GM23338 (cell line): ENCODE data around the gene ESPL1. TPM values are rescaled to one million over a fixed set of nuclear protein-coding genes. Genes with fewer than 3 reads are reported as not detected.

Experiments used
- ATAC-seq: fragments of 200-7000 bp; cut with Tn5 transposase; 3 replicates; pipeline ENCODE4 v1.9.1; 2020
- DNase-seq: peaks from one replicate; pipeline ENCODE4 v3.0.0-alpha.2; 2015; ENCODE audit warnings: low spot score
- H2AFZ ChIP-seq: fragments of 200-600 bp; sonication (generic); 2 replicates; pipeline ENCODE4 v1.8.0; 2016; ENCODE audit warnings: antibody characterized with exemption, mild to moderate bottlenecking, moderate library complexity
- H3F3A ChIP-seq: fragments of 200-600 bp; sonication (generic); replicated peaks from 2 replicates; pipeline ENCODE4 v1.8.0; 2017; ENCODE audit warnings: antibody characterized with exemption, mixed run types, low read depth
- H3K27ac ChIP-seq: fragments of 200-600 bp; sonication (generic); 2 replicates; pipeline ENCODE4 v1.6.1; 2016; ENCODE audit warnings: low read depth
- H3K27me3 ChIP-seq: fragments of 200-600 bp; sonication (generic); 2 replicates; pipeline ENCODE4 v1.8.0; 2016; ENCODE audit warnings: mild to moderate bottlenecking, mixed run types, moderate library complexity; ENCODE audit not compliant: insufficient read depth
- H3K36me3 ChIP-seq: fragments of 200-600 bp; sonication (generic); 2 replicates; pipeline ENCODE4 v1.8.0; 2016; ENCODE audit warnings: mild to moderate bottlenecking; ENCODE audit not compliant: insufficient read depth
- H3K4me1 ChIP-seq: fragments of 200-600 bp; sonication (generic); 2 replicates; pipeline ENCODE4 v1.8.0; 2016; ENCODE audit warnings: mild to moderate bottlenecking, moderate library complexity; ENCODE audit not compliant: insufficient read depth
- H3K4me2 ChIP-seq: fragments of 200-600 bp; sonication (generic); 2 replicates; pipeline ENCODE4 v1.7.1; 2017; ENCODE audit warnings: mixed run types
- H3K4me3 ChIP-seq: fragments of 200-600 bp; sonication (generic); 2 replicates; pipeline ENCODE4 v1.6.1; 2016; ENCODE audit warnings: mixed run types
- H3K79me2 ChIP-seq: fragments of 200-600 bp; sonication (generic); replicated peaks from 2 replicates; pipeline ENCODE4 v1.8.0; 2017; ENCODE audit warnings: mild to moderate bottlenecking; ENCODE audit not compliant: insufficient read depth
- H3K9me2 ChIP-seq: fragments of 200-600 bp; sonication (generic); 2 replicates; pipeline ENCODE4 v1.8.0; 2017; ENCODE audit not compliant: insufficient read depth
- H4K20me1 ChIP-seq: fragments of 200-600 bp; sonication (generic); replicated peaks from 2 replicates; pipeline ENCODE4 v1.8.0; 2017; ENCODE audit warnings: mild to moderate bottlenecking; ENCODE audit not compliant: insufficient read depth
- H3K27ac Mint-ChIP-seq: 2 replicates; pipeline ENCODE4 v1.8.0; 2020; ENCODE audit warnings: inconsistent platforms, mild to moderate bottlenecking, moderate library complexity, mixed read lengths
- H3K27me3 Mint-ChIP-seq: 3 replicates; pipeline ENCODE4 v1.8.0; 2022; ENCODE audit warnings: low read depth, mild to moderate bottlenecking, moderate library complexity, mixed read lengths, inconsistent platforms; ENCODE audit not compliant: insufficient read depth, poor library complexity
- H3K36me3 Mint-ChIP-seq: 3 replicates; pipeline ENCODE4 v1.8.0; 2021; ENCODE audit warnings: low read depth, mild to moderate bottlenecking, inconsistent platforms, moderate library complexity, mixed read lengths
- H3K4me1 Mint-ChIP-seq: 3 replicates; pipeline ENCODE4 v1.8.0; 2020; ENCODE audit warnings: mild to moderate bottlenecking, inconsistent platforms, mixed read lengths
- H3K4me3 Mint-ChIP-seq: 3 replicates; pipeline ENCODE4 v1.8.0; 2021; ENCODE audit warnings: moderate library complexity, mild to moderate bottlenecking, inconsistent platforms, mixed read lengths
- H3K9me3 Mint-ChIP-seq: 3 replicates; pipeline ENCODE4 v1.8.0; 2020; ENCODE audit warnings: moderate library complexity, mild to moderate bottlenecking, inconsistent platforms, mixed read lengths
- CREB1 ChIP-seq: fragments of 250-450 bp; sonication (Bioruptor Pico); IDR thresholded peaks from 2 replicates; pipeline ENCODE4 v1.5.0; 2020; ENCODE audit warnings: low read depth, mild to moderate bottlenecking, moderate library complexity
- EZH2 ChIP-seq: fragments of 200-600 bp; sonication (generic); IDR thresholded peaks from one replicate; pipeline ENCODE4 v1.8.0; 2017; ENCODE audit warnings: antibody characterized with exemption, mild to moderate bottlenecking, low read depth; ENCODE audit not compliant: unreplicated experiment
- EZH2phosphoT487 ChIP-seq: fragments of 200-600 bp; sonication (generic); IDR thresholded peaks from one replicate; pipeline ENCODE4 v1.8.1; 2018; ENCODE audit warnings: antibody characterized with exemption; ENCODE audit not compliant: unreplicated experiment
- NANOG ChIP-seq: IDR thresholded peaks from 2 replicates; pipeline ENCODE4 v1.6.1; 2016; ENCODE audit warnings: antibody characterized with exemption, borderline replicate concordance
- POLR2AphosphoS5 ChIP-seq: IDR thresholded peaks from 2 replicates; pipeline ENCODE4 v1.6.1; 2016; ENCODE audit warnings: antibody characterized with exemption, low read depth
- STAT1 ChIP-seq: IDR thresholded peaks from one replicate; pipeline ENCODE4 v1.6.1; 2016; ENCODE audit warnings: antibody characterized with exemption; ENCODE audit not compliant: unreplicated experiment
- ZNF114 ChIP-seq: fragments of 250-450 bp; sonication (Bioruptor Pico); IDR thresholded peaks from 2 replicates; pipeline ENCODE4 v1.5.0; 2020; ENCODE audit warnings: mild to moderate bottlenecking, moderate library complexity
- polyA plus RNA-seq: library from polyadenylated mRNA; unstranded; fragments of >200 nt; fragmentation: Nextera tagmentation; extraction: Ambion mirVana; gene quantifications from 2 replicates; pipeline ENCODE4 v1.2.1, GENCODE V29; 2016
- total RNA-seq: library from RNA; depleted of rRNA; stranded (reverse); fragments of >200 nt; shearing (Covaris generic); gene quantifications from 2 replicates; pipeline ENCODE4 v1.2.3, GENCODE V29; 2014
- TF ChIP-seq, protein P1 (sequence below): IDR thresholded peaks from one replicate; pipeline ENCODE4 v1.6.1; 2018; ENCODE audit warnings: antibody characterized with exemption; ENCODE audit not compliant: unreplicated experiment
- TF ChIP-seq, protein P2 (sequence below): IDR thresholded peaks from 2 replicates; pipeline ENCODE4 v1.6.1; 2016; ENCODE audit warnings: antibody characterized with exemption
- TF ChIP-seq, protein P3 (sequence below): fragments of 250-450 bp; sonication (Bioruptor Pico); IDR thresholded peaks from 2 replicates; pipeline ENCODE4 v1.5.0; 2020; ENCODE audit warnings: mild to moderate bottlenecking, moderate library complexity

Gene ESPL1
- total and polyA plus RNA-seq, 2 experiments from 2014 or later, result 13.2 to 56.5 TPM

DNA sequence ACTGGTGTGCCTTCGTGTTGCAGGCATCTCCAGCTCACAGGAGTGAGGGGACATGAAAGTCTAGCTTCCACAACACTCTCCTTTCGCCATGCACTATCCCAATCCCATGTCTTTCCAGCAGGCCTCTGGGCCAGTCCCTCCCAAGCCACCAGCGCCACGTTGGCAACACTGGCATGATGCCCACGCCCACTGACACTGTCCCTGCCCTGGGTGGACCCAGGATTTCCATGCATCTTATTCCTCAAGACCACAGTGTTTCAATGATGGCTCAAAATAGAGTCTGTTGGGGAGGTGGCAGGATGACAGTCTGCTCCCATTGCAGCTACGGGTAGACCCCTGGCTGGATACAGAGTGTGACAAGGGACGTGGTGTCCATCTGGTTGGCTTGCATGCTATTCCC is 65.7 kb downstream of the ESPL1 start (continued):
- TF ChIP-seq, protein P1, sequence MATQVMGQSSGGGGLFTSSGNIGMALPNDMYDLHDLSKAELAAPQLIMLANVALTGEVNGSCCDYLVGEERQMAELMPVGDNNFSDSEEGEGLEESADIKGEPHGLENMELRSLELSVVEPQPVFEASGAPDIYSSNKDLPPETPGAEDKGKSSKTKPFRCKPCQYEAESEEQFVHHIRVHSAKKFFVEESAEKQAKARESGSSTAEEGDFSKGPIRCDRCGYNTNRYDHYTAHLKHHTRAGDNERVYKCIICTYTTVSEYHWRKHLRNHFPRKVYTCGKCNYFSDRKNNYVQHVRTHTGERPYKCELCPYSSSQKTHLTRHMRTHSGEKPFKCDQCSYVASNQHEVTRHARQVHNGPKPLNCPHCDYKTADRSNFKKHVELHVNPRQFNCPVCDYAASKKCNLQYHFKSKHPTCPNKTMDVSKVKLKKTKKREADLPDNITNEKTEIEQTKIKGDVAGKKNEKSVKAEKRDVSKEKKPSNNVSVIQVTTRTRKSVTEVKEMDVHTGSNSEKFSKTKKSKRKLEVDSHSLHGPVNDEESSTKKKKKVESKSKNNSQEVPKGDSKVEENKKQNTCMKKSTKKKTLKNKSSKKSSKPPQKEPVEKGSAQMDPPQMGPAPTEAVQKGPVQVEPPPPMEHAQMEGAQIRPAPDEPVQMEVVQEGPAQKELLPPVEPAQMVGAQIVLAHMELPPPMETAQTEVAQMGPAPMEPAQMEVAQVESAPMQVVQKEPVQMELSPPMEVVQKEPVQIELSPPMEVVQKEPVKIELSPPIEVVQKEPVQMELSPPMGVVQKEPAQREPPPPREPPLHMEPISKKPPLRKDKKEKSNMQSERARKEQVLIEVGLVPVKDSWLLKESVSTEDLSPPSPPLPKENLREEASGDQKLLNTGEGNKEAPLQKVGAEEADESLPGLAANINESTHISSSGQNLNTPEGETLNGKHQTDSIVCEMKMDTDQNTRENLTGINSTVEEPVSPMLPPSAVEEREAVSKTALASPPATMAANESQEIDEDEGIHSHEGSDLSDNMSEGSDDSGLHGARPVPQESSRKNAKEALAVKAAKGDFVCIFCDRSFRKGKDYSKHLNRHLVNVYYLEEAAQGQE, result no peak
- TF ChIP-seq NANOG, result no peak
- TF ChIP-seq STAT1, result no peak
- no peak for TF ChIP-seq EZH2phosphoT487
- TF ChIP-seq CREB1 (CRISPR knock-in tag), result no peak
- TF ChIP-seq ZNF114 (CRISPR knock-in tag), result no peak
- TF ChIP-seq POLR2AphosphoS5, result no peak
- TF ChIP-seq, protein P2, sequence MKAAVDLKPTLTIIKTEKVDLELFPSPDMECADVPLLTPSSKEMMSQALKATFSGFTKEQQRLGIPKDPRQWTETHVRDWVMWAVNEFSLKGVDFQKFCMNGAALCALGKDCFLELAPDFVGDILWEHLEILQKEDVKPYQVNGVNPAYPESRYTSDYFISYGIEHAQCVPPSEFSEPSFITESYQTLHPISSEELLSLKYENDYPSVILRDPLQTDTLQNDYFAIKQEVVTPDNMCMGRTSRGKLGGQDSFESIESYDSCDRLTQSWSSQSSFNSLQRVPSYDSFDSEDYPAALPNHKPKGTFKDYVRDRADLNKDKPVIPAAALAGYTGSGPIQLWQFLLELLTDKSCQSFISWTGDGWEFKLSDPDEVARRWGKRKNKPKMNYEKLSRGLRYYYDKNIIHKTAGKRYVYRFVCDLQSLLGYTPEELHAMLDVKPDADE, result no peak

DNA sequence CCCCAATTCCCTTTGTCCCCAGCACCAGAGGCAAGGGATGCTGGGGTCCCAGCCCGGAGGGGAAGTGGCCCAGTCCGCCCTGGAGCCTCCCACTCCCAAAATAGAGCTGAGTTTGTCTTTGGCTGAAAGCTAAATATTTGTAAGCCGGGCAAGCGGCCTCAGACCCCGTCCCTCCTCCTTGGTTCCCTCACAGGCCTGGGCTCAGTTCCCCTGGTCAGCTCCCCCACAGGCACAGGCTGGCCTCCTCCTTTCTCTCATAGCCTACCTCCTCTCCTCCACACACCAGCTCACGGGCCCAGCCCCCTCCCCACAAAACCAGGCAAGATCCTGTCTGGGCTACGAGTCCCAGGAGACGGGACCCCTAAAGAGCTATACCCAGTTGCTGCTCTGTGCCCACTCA is 66.7 kb downstream of the ESPL1 start:
- Histone ChIP-seq H3K36me3 (no peaks in the 10 kb centered on the region), H2AFZ (0 out of 2 replicates have a peak overlapping the region, but pooled peaks have one; percentile 43), H3K4me2 (no peak overlapping the region), H3K27me3 (peaks cover 36% of the 10 kb centered on the region; the same call in 1 of the 2 replicates), H3K4me3 (no peak overlapping the region), H3K9me2 (no peaks in the 10 kb centered on the region), H4K20me1 (no peaks in the 10 kb centered on the region), H3K79me2 (no peaks in the 10 kb centered on the region), H3F3A (no peaks in the 10 kb centered on the region), H3K27ac (no peak overlapping the region), H3K4me1 (peaks cover 24% of the 10 kb centered on the region)
- DNase-seq (no peak), ATAC-seq (peak; percentile 11; the same call in 1 of the 3 replicates)
- H3K36me3 Mint-ChIP-seq, result no peaks in the 10 kb centered on the region
- H3K9me3 Mint-ChIP-seq, result no peaks in the 10 kb centered on the region; the same call in 2 of the 3 replicates
- peaks cover 26% of the 10 kb centered on the region for H3K4me1 Mint-ChIP-seq
- H3K27me3 Mint-ChIP-seq, result peaks cover 19% of the 10 kb centered on the region
- no peak overlapping the region for H3K4me3 Mint-ChIP-seq
- no peak overlapping the region for H3K27ac Mint-ChIP-seq
- TF ChIP-seq STAT1 (no peak), CREB1 (CRISPR knock-in tag) (no peak), POLR2AphosphoS5 (no peak), EZH2 (no peak)
- TF ChIP-seq, protein P1, result no peak
- TF ChIP-seq, protein P3, sequence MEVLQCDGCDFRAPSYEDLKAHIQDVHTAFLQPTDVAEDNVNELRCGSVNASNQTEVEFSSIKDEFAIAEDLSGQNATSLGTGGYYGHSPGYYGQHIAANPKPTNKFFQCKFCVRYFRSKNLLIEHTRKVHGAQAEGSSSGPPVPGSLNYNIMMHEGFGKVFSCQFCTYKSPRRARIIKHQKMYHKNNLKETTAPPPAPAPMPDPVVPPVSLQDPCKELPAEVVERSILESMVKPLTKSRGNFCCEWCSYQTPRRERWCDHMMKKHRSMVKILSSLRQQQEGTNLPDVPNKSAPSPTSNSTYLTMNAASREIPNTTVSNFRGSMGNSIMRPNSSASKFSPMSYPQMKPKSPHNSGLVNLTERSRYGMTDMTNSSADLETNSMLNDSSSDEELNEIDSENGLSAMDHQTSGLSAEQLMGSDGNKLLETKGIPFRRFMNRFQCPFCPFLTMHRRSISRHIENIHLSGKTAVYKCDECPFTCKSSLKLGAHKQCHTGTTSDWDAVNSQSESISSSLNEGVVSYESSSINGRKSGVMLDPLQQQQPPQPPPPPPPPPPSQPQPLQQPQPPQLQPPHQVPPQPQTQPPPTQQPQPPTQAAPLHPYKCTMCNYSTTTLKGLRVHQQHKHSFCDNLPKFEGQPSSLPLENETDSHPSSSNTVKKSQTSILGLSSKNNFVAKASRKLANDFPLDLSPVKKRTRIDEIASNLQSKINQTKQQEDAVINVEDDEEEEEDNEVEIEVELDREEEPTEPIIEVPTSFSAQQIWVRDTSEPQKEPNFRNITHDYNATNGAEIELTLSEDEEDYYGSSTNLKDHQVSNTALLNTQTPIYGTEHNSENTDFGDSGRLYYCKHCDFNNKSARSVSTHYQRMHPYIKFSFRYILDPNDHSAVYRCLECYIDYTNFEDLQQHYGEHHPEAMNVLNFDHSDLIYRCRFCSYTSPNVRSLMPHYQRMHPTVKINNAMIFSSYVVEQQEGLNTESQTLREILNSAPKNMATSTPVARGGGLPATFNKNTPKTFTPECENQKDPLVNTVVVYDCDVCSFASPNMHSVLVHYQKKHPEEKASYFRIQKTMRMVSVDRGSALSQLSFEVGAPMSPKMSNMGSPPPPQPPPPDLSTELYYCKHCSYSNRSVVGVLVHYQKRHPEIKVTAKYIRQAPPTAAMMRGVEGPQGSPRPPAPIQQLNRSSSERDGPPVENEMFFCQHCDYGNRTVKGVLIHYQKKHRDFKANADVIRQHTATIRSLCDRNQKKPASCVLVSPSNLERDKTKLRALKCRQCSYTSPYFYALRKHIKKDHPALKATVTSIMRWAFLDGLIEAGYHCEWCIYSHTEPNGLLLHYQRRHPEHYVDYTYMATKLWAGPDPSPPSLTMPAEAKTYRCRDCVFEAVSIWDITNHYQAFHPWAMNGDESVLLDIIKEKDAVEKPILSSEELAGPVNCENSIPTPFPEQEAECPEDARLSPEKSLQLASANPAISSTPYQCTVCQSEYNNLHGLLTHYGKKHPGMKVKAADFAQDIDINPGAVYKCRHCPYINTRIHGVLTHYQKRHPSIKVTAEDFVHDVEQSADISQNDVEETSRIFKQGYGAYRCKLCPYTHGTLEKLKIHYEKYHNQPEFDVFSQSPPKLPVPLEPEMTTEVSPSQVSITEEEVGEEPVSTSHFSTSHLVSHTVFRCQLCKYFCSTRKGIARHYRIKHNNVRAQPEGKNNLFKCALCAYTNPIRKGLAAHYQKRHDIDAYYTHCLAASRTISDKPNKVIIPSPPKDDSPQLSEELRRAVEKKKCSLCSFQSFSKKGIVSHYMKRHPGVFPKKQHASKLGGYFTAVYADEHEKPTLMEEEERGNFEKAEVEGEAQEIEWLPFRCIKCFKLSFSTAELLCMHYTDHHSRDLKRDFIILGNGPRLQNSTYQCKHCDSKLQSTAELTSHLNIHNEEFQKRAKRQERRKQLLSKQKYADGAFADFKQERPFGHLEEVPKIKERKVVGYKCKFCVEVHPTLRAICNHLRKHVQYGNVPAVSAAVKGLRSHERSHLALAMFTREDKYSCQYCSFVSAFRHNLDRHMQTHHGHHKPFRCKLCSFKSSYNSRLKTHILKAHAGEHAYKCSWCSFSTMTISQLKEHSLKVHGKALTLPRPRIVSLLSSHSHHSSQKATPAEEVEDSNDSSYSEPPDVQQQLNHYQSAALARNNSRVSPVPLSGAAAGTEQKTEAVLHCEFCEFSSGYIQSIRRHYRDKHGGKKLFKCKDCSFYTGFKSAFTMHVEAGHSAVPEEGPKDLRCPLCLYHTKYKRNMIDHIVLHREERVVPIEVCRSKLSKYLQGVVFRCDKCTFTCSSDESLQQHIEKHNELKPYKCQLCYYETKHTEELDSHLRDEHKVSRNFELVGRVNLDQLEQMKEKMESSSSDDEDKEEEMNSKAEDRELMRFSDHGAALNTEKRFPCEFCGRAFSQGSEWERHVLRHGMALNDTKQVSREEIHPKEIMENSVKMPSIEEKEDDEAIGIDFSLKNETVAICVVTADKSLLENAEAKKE (CRISPR knock-in tag), result no peak
